ENCODE data around the gene ARF3. TPM values are rescaled to one million over a fixed set of nuclear protein-coding genes. Genes with fewer than 3 reads are reported as not detected.
A peak's percentile ranks its signal among the peaks of the same experiment; 100 is the strongest.

The ARF3 gene
- total and polyA plus RNA-seq, 2 of the 13 experiments (the other 11 are each of a cell fraction or from before 2014, with no cell fraction given), result 53.8 to 57.9 TPM

GRCh38 chr12:48910196-48910595 lies 47.1 kb downstream of the ARF3 start (continued):
- TF ChIP-seq RNF219 (CRISPR knock-in tag; IDR thresholded peaks at IDR 0.05) (no peak), ZBTB43 (CRISPR knock-in tag; conservative IDR thresholded peaks at IDR 0.05) (peak; percentile 74; the same call in 1 of the 2 replicates), ZBTB1 (CRISPR knock-in tag; IDR thresholded peaks at IDR 0.05; ENCODE audit: borderline replicate concordance) (no peak), DNMT1 (CRISPR knock-in tag; IDR thresholded peaks at IDR 0.05) (no peak), ZNF274 (CRISPR knock-in tag; IDR thresholded peaks at IDR 0.05) (no peak), REPIN1 (CRISPR knock-in tag; IDR thresholded peaks at IDR 0.05; ENCODE audit: borderline replicate concordance, low read depth) (peak; percentile 77; the same call in 1 of the 2 replicates), ZKSCAN1 (IDR thresholded peaks at IDR 0.05; ENCODE audit: low read length) (no peak), NFRKB (IDR thresholded peaks at IDR 0.05) (no peak), SKI (IDR thresholded peaks at IDR 0.05; ENCODE audit: partially characterized antibody) (peak; percentile 83), ZNF660 (CRISPR knock-in tag; IDR thresholded peaks at IDR 0.05; ENCODE audit: borderline replicate concordance, low read depth) (no peak), RARA (CRISPR knock-in tag; IDR thresholded peaks at IDR 0.05) (peak; percentile 99), ZBTB7B (CRISPR knock-in tag; IDR thresholded peaks at IDR 0.05) (peak; percentile 67; the same call in 1 of the 2 replicates), ZBTB21 (CRISPR knock-in tag; IDR thresholded peaks at IDR 0.05) (no peak), TMF1 (CRISPR knock-in tag; IDR thresholded peaks at IDR 0.05; ENCODE audit: low read depth) (no peak), SRSF4 (IDR thresholded peaks at IDR 0.05; ENCODE audit: low read depth, low read length, poor library complexity, severe bottlenecking) (no peak), SPEN (CRISPR knock-in tag; IDR thresholded peaks at IDR 0.05; ENCODE audit: low read depth) (no peak), RBFOX2 (IDR thresholded peaks at IDR 0.05; ENCODE audit: low read depth, low read length) (no peak), ADNP (CRISPR knock-in tag; IDR thresholded peaks at IDR 0.05) (no peak), HNF1B (CRISPR knock-in tag; IDR thresholded peaks at IDR 0.05) (peak; percentile 62; the same call in 1 of the 2 replicates), NONO (IDR thresholded peaks at IDR 0.05) (no peak), NONO (CRISPR knock-in tag; conservative IDR thresholded peaks at IDR 0.05) (peak; percentile 68; the same call in 1 of the 2 replicates), PAF1 (CRISPR knock-in tag; IDR thresholded peaks at IDR 0.05) (no peak), RELA (CRISPR knock-in tag; IDR thresholded peaks at IDR 0.05) (no peak), CENPBD1 (CRISPR knock-in tag; IDR thresholded peaks at IDR 0.05; ENCODE audit: borderline replicate concordance, low read depth) (no peak), TOPORS (CRISPR knock-in tag; IDR thresholded peaks at IDR 0.05) (no peak), MATR3 (CRISPR knock-in tag; IDR thresholded peaks at IDR 0.05) (no peak), MAZ (IDR thresholded peaks at IDR 0.05; ENCODE audit: borderline replicate concordance, low read depth, low read length) (no peak), MAZ (CRISPR knock-in tag; IDR thresholded peaks at IDR 0.05; ENCODE audit: low read depth) (no peak), ZNF101 (CRISPR knock-in tag; IDR thresholded peaks at IDR 0.05; ENCODE audit: borderline replicate concordance, low read depth) (no peak)

Measured in HepG2 (cell line).